GM23248 (cell line): ENCODE results near the gene CCDC157. TPM values are rescaled to one million over a fixed set of nuclear protein-coding genes. Genes with fewer than 3 reads are reported as not detected.
"Not testable (repeated sequence)": the region's sequence is repeated elsewhere in the genome, so short reads cannot be mapped to it uniquely, and the experiment has no call there.

Experiments
- DNase-seq: peaks from one replicate; pipeline ENCODE4 v3.0.0-alpha.2; 2015
- H2AFZ ChIP-seq: fragments of 200-600 bp; sonication (generic); 2 replicates; pipeline ENCODE4 v1.6.1; 2016; ENCODE audit warnings: antibody characterized with exemption
- H3F3A ChIP-seq: fragments of 200-600 bp; sonication (generic); 2 replicates; pipeline ENCODE4 v1.6.1; 2016; ENCODE audit warnings: mild to moderate bottlenecking, antibody characterized with exemption, mixed run types; ENCODE audit not compliant: insufficient read depth
- H3K27ac ChIP-seq: fragments of 200-600 bp; sonication (generic); 2 replicates; pipeline ENCODE4 v1.5.1; 2016; ENCODE audit warnings: mild to moderate bottlenecking
- H3K27me3 ChIP-seq: fragments of 200-600 bp; sonication (generic); replicated peaks from 2 replicates; pipeline ENCODE4 v1.6.1; 2016; ENCODE audit warnings: mild to moderate bottlenecking; ENCODE audit not compliant: insufficient read depth
- H3K36me3 ChIP-seq: fragments of 200-600 bp; sonication (generic); 2 replicates; pipeline ENCODE4 v1.6.1; 2016; ENCODE audit warnings: low read depth, mild to moderate bottlenecking
- H3K4me1 ChIP-seq: fragments of 200-600 bp; sonication (generic); 2 replicates; pipeline ENCODE4 v1.6.1; 2016; ENCODE audit warnings: mild to moderate bottlenecking; ENCODE audit not compliant: insufficient read depth
- H3K4me2 ChIP-seq: fragments of 200-600 bp; sonication (generic); one replicate; pipeline ENCODE4 v1.6.1; 2016; ENCODE audit warnings: mild to moderate bottlenecking; ENCODE audit not compliant: unreplicated experiment
- H3K4me3 ChIP-seq: fragments of 200-600 bp; sonication (generic); 2 replicates; pipeline ENCODE4 v1.5.1; 2016; ENCODE audit warnings: mild to moderate bottlenecking
- H3K79me2 ChIP-seq: fragments of 200-600 bp; sonication (generic); 2 replicates; pipeline ENCODE4 v1.6.1; 2016; ENCODE audit warnings: mild to moderate bottlenecking; ENCODE audit not compliant: insufficient read depth
- H3K9ac ChIP-seq: fragments of 200-600 bp; sonication (generic); 2 replicates; pipeline ENCODE4 v1.6.1; 2016; ENCODE audit warnings: mild to moderate bottlenecking
- H3K9me2 ChIP-seq: fragments of 200-600 bp; sonication (generic); 2 replicates; pipeline ENCODE4 v1.6.1; 2016; ENCODE audit warnings: mixed run types, mild to moderate bottlenecking, moderate library complexity; ENCODE audit not compliant: insufficient read depth
- H3K9me3 ChIP-seq: fragments of 200-600 bp; sonication (generic); one replicate; pipeline ENCODE4 v1.6.1; 2017; ENCODE audit warnings: low read depth
- H4K20me1 ChIP-seq: fragments of 200-600 bp; sonication (generic); 2 replicates; pipeline ENCODE4 v1.6.0; 2016; ENCODE audit not compliant: insufficient read depth
- EZH2 ChIP-seq: fragments of 200-600 bp; sonication (generic); IDR thresholded peaks from 2 replicates; pipeline ENCODE4 v1.6.1; 2018; ENCODE audit warnings: antibody characterized with exemption, mild to moderate bottlenecking; ENCODE audit not compliant: insufficient read depth, poor library complexity, severe bottlenecking
- EZH2phosphoT487 ChIP-seq: fragments of 200-600 bp; sonication (generic); IDR thresholded peaks from 2 replicates; pipeline ENCODE4 v1.6.1; 2018; ENCODE audit warnings: antibody characterized with exemption, moderate library complexity, mild to moderate bottlenecking, low read depth; ENCODE audit not compliant: insufficient read depth
- WGBS, 2 experiments: methylation state at CpG; one replicate each; pipeline ENCODE4 v1.1.6; 2015 to 2017; ENCODE audit warnings: low lambda C conversion rate in 2 of 2, low coverage in 1 of 2; ENCODE audit errors: missing lambda C conversion rate in 2 of 2; 5-methylcytosine and 5-hydroxymethylcytosine counted together
- in situ Hi-C: fragments of 300-500 bp; cut with MboI; formaldehyde crosslinking; loops from 2 replicates; pipeline ENCODE4 v1.15.0; 2020
- polyA plus RNA-seq: library from polyadenylated mRNA; unstranded; fragments of >200 nt; fragmentation: Nextera tagmentation; extraction: Ambion mirVana; gene quantifications from 2 replicates; pipeline ENCODE4 v1.2.1, GENCODE V29; 2016
- total RNA-seq: library from RNA; depleted of rRNA; stranded (reverse); fragments of >200 nt; shearing (Covaris generic); gene quantifications from 2 replicates; pipeline ENCODE4 v1.2.3, GENCODE V29; 2014

CCDC157 gene
- total and polyA plus RNA-seq, 2 experiments from 2014 or later = 2.7 to 5.0 TPM

- H3K36me3 ChIP-seq = peaks cover 62% of the 10 kb centered on the region
- no peaks in the 10 kb centered on the region for H4K20me1 ChIP-seq
- no peak overlapping the region for H3K4me3 ChIP-seq
- H3K9me3 ChIP-seq = no peaks in the 10 kb centered on the region
- H3K79me2 ChIP-seq = no peaks in the 10 kb centered on the region
- TF ChIP-seq EZH2phosphoT487 (no peak), EZH2 (no peak)
- peaks cover 10% of the 10 kb centered on the region for H3F3A ChIP-seq
- 82 to 84% methylated on average over 4 to 8 of the region's 8 CpGs for WGBS, 2 experiments
- H3K4me1 ChIP-seq = no peaks in the 10 kb centered on the region
- H3K9ac ChIP-seq = no peak overlapping the region
- H2AFZ ChIP-seq = no peak overlapping the region
- H3K9me2 ChIP-seq = no peaks in the 10 kb centered on the region
- no peaks in the 10 kb centered on the region for H3K27me3 ChIP-seq
- in situ Hi-C loops = no loop called here
- H3K4me2 ChIP-seq = no peak overlapping the region
- no peak for DNase-seq
- no peak overlapping the region for H3K27ac ChIP-seq
These were observed 19.4 kb upstream of the CCDC157 start for GRCh38 chr22:30337461-30337778.

- H4K20me1 ChIP-seq, DNase-seq, H3F3A ChIP-seq, H3K4me1 ChIP-seq, H3K9me3 ChIP-seq, H3K79me2 ChIP-seq, H3K4me2 ChIP-seq, H3K27me3 ChIP-seq, H2AFZ ChIP-seq, H3K9ac ChIP-seq, H3K27ac ChIP-seq, in situ Hi-C loops, H3K9me2 ChIP-seq, H3K4me3 ChIP-seq: not testable (repeated sequence)
- 79 to 89% methylated on average over 4 to 9 of the region's 9 CpGs for WGBS, 2 experiments
- peaks cover 68% of the 10 kb centered on the region for H3K36me3 ChIP-seq
These were observed 18.5 kb upstream of the CCDC157 start for GRCh38 chr22:30338341-30338740.

GRCh38 chr22:30338802-30339201, 18.0 kb upstream of the CCDC157 start:
- DNase-seq = no peak
- Histone ChIP-seq H3K9ac (no peak overlapping the region), H3K9me3 (no peaks in the 10 kb centered on the region), H3K79me2 (no peaks in the 10 kb centered on the region), H3K4me2 (no peak overlapping the region), H3K36me3 (peaks cover 69% of the 10 kb centered on the region), H3K27me3 (no peaks in the 10 kb centered on the region), H3K27ac (no peak overlapping the region), H3K9me2 (no peaks in the 10 kb centered on the region), H3K4me3 (no peak overlapping the region), H3K4me1 (no peaks in the 10 kb centered on the region), H3F3A (peaks cover 1% of the 10 kb centered on the region; the same call in 1 of the 2 replicates), H2AFZ (no peak overlapping the region), H4K20me1 (no peaks in the 10 kb centered on the region)
- TF ChIP-seq EZH2 (no peak), EZH2phosphoT487 (no peak)
- in situ Hi-C loops = no loop called here
- WGBS, 2 experiments = 86 to 93% methylated on average over 7 of the region's 7 CpGs

- Histone ChIP-seq H3F3A (no peaks in the 10 kb centered on the region), H3K9me2 (no peaks in the 10 kb centered on the region), H3K4me1 (no peaks in the 10 kb centered on the region), H4K20me1 (no peaks in the 10 kb centered on the region), H3K27ac (no peak overlapping the region), H3K36me3 (peaks cover 65% of the 10 kb centered on the region), H2AFZ (no peak overlapping the region), H3K4me3 (no peak overlapping the region), H3K9ac (no peak overlapping the region), H3K4me2 (no peak overlapping the region), H3K79me2 (peaks cover 5% of the 10 kb centered on the region; the same call in 1 of the 2 replicates), H3K27me3 (no peaks in the 10 kb centered on the region), H3K9me3 (no peaks in the 10 kb centered on the region)
- in situ Hi-C loops = no loop called here
- 76 to 78% methylated on average over 16 of the region's 16 CpGs for WGBS, 2 experiments
- TF ChIP-seq EZH2 (no peak), EZH2phosphoT487 (no peak)
- DNase-seq = no peak
These were observed 15.7 kb upstream of the CCDC157 start for GRCh38 chr22:30340911-30341685.
